Lower leg skin (tissue), 4 donors: ENCODE measurements around the gene USP17L27. TPM values are rescaled to one million over a fixed set of nuclear protein-coding genes. Genes with fewer than 3 reads are reported as not detected.
"Not testable (repeated sequence)": the region's sequence is repeated elsewhere in the genome, so short reads cannot be mapped to it uniquely, and the experiment has no call there.

Source experiments
- DNase-seq, 2 donors: peaks; one replicate each; pipeline ENCODE4 v3.0.0-alpha.2; 2019; ENCODE audit warnings: low spot score in 2 of 2
- H3K4me3 ChIP-seq: fragments of 200-600 bp; sonication (generic); 2 replicates; pipeline ENCODE4 v1.5.1; 2017; ENCODE audit warnings: mild to moderate bottlenecking, low read depth; ENCODE audit not compliant: poor library complexity, severe bottlenecking
- WGBS, 2 donors: methylation state at CpG; one replicate each; pipeline ENCODE4 v1.1.5; 2018; 5-methylcytosine and 5-hydroxymethylcytosine counted together
- intact Hi-C: fragments of 100-400 bp; cut with DNase I; formaldehyde crosslinking; loops from one replicate; pipeline ENCODE4 v1.15.0; 2023; ENCODE audit warnings: low total_unique reads
- total RNA-seq, 4 donors: library from RNA; depleted of rRNA; stranded (reverse); fragments of >200 nt; gene quantifications; one replicate each; pipeline ENCODE4 v1.1.0, GENCODE V29; 2016

The USP17L27 gene, protein sequence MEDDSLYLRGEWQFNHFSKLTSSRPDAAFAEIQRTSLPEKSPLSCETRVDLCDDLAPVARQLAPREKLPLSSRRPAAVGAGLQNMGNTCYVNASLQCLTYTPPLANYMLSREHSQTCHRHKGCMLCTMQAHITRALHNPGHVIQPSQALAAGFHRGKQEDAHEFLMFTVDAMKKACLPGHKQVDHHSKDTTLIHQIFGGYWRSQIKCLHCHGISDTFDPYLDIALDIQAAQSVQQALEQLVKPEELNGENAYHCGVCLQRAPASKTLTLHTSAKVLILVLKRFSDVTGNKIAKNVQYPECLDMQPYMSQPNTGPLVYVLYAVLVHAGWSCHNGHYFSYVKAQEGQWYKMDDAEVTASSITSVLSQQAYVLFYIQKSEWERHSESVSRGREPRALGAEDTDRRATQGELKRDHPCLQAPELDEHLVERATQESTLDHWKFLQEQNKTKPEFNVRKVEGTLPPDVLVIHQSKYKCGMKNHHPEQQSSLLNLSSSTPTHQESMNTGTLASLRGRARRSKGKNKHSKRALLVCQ
- not detected for total RNA-seq

GRCh38 chr4:9343848-9344247 lies at the start of gene USP17L27:
USP17L27 (plus strand) TSS chr4:9344148; CDS start chr4:9344148, 0 bp downstream.
- intact Hi-C loops, DNase-seq, H3K4me3 ChIP-seq: not testable (repeated sequence)
- no CpG with 5 or more reads among the region's 15 CpGs for WGBS, 2 donors

- DNase-seq, H3K4me3 ChIP-seq, intact Hi-C loops: not testable (repeated sequence)
- WGBS, 2 donors, result 74 to 86% methylated on average over 5 to 7 of the region's 13 CpGs
These were observed 19.8 kb upstream of the USP17L27 start for GRCh38 chr4:9324191-9324590.

GRCh38 chr4:9324865-9325264 lies 19.1 kb upstream of the USP17L27 start, which contains the start of gene USP17L24:
USP17L24 (plus strand) TSS chr4:9325165; CDS start chr4:9325165, 0 bp downstream.
- DNase-seq, H3K4me3 ChIP-seq, intact Hi-C loops: not testable (repeated sequence)

DNA sequence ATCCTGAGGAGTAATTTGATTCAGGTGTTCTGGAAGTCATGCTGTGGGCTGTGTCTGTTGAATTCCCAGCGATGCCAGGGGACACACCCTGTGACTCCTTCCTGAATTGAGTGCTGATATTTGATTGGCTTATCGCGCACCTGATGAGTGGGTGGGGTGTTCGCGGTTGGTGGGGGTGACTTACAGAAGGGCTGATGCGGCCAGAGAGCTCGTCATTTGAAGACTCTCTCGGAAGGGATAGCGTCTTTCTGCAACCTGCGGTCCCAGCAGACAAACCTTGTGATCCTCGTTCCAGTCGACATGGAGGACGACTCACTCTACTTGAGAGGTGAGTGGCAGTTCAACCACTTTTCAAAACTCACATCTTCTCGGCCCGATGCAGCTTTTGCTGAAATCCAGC lies 14.3 kb upstream of the USP17L27 start, which contains the start of gene USP17L25:
Gene USP17L25 (plus strand): TSS at position 301 of the 400 bp plus-strand sequence. CDS start 0 bp downstream, at position 301.
- DNase-seq, intact Hi-C loops, H3K4me3 ChIP-seq: not testable (repeated sequence)
- WGBS, 2 donors, result no CpG with 5 or more reads among the region's 15 CpGs

More at GRCh38 chr4:9324865-9325264, 19.1 kb upstream of the USP17L27 start, which contains the start of gene USP17L24:
- WGBS, 2 donors, result no CpG with 5 or more reads among the region's 15 CpGs

- DNase-seq, result not testable (repeated sequence)
These were observed 9.6 kb upstream of the USP17L27 start, which contains the start of gene USP17L26 for GRCh38 chr4:9334358-9334757. USP17L26 (plus strand) TSS chr4:9334658; CDS start chr4:9334658, 0 bp downstream.

GRCh38 chr4:9339103-9339502 lies 4.8 kb upstream of the USP17L27 start, which contains the start of gene USP17L5:
USP17L5 (plus strand) TSS chr4:9339403; CDS start chr4:9339403, 0 bp downstream.
- DNase-seq, H3K4me3 ChIP-seq, intact Hi-C loops: not testable (repeated sequence)
- no CpG with 5 or more reads among the region's 15 CpGs for WGBS, 2 donors

More at GRCh38 chr4:9334358-9334757, 9.6 kb upstream of the USP17L27 start, which contains the start of gene USP17L26:
- no CpG with 5 or more reads among the region's 15 CpGs for WGBS, 2 donors
- H3K4me3 ChIP-seq, intact Hi-C loops: not testable (repeated sequence)

DNA sequence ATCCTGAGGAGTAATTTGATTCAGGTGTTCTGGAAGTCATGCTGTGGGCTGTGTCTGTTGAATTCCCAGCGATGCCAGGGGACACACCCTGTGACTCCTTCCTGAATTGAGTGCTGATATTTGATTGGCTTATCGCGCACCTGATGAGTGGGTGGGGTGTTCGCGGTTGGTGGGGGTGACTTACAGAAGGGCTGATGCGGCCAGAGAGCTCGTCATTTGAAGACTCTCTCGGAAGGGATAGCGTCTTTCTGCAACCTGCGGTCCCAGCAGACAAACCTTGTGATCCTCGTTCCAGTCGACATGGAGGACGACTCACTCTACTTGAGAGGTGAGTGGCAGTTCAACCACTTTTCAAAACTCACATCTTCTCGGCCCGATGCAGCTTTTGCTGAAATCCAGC lies 4.6 kb downstream of the USP17L27 start, which contains the start of gene USP17L28:
Gene USP17L28 (plus strand): TSS at position 301 of the 400 bp plus-strand sequence. CDS start 0 bp downstream, at position 301.
- DNase-seq, intact Hi-C loops, H3K4me3 ChIP-seq: not testable (repeated sequence)
- WGBS, 2 donors, result no CpG with 5 or more reads among the region's 15 CpGs

DNA sequence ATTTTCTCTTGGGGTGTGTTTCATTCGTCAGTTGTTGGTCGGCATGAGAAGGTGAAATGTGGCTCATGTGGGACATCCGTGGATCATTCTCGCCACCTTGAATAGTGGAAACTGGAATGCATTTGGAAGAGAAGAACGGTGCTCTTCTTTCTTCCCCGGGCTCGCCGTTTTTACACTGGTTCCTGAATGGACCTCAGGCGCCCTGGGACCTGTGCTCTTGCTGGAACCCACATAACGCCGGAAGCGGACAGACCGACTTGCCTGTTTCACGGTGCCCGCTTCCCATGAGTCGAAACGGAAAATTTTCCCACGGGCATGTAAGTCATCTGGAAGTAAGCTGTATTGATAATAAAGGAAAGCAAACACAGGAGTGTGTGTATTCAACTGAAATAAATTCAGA lies 6.9 kb downstream of the USP17L27 start:
- no CpG with 5 or more reads among the region's 18 CpGs for WGBS, 2 donors
- intact Hi-C loops, H3K4me3 ChIP-seq, DNase-seq: not testable (repeated sequence)

- WGBS, 2 donors, result no CpG with 5 or more reads among the region's 15 CpGs
- DNase-seq, intact Hi-C loops, H3K4me3 ChIP-seq: not testable (repeated sequence)
These were observed 9.4 kb downstream of the USP17L27 start, which contains the start of gene USP17L29 for GRCh38 chr4:9353338-9353737. USP17L29 (plus strand) TSS chr4:9353638; CDS start chr4:9353638, 0 bp downstream.

DNA sequence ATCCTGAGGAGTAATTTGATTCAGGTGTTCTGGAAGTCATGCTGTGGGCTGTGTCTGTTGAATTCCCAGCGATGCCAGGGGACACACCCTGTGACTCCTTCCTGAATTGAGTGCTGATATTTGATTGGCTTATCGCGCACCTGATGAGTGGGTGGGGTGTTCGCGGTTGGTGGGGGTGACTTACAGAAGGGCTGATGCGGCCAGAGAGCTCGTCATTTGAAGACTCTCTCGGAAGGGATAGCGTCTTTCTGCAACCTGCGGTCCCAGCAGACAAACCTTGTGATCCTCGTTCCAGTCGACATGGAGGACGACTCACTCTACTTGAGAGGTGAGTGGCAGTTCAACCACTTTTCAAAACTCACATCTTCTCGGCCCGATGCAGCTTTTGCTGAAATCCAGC lies 18.9 kb downstream of the USP17L27 start, which contains the start of gene USP17L30:
Gene USP17L30 (plus strand): TSS at position 301 of the 400 bp plus-strand sequence. CDS start 0 bp downstream, at position 301.
- DNase-seq, intact Hi-C loops, H3K4me3 ChIP-seq: not testable (repeated sequence)
- WGBS, 2 donors, result no CpG with 5 or more reads among the region's 15 CpGs

DNA sequence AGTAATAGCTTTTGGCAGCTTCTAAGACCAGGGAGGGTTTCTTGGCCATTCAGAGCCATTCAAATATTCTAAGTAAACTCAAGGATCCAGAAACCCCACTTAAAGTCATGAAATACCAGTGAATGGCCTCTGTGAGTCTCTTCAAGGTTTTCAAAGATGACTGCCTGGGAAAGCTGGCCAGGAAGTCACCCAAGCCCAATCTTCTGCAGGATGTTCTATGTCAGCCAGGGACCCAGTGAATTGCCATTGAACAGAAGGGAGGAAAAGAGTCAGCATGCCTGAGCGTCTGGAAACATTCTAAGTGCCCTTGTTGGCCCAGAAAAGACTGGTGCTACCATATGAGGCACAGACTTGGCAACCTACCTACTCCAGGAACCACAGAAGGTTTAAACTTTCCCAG lies 35.9 kb downstream of the USP17L27 start:
- WGBS, 2 donors, result 0 to 44% methylated on average over 1 of the region's 1 CpG
- intact Hi-C loops, H3K4me3 ChIP-seq, DNase-seq: not testable (repeated sequence)

DNA sequence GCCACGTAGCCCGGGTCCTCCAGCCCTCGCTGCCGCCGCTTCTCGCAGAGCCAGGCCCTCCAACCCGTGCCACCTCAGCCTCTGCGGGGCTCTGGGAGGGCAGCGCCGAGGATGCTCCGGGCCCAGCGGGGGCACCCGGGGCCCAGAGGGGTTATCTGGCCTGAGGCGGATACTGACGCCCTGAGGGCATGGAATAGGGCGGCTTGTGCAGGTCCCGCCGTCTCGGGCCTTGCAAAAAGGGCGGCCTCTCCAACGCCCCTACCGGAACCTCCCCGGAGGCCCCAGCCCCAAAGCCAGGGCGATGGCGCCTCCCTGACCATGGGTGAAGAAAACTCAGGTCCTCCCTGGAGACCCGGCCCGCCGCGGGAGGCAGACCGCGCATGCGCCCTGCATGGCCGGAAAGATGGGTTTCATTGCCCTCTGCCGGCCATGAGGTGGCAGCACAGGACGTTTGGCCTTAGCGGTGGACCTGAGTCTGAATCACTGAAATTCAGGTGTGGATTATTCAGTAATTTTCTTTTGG lies 37.1 kb downstream of the USP17L27 start:
- WGBS, 2 donors, result 10 to 38% methylated on average over 6 to 18 of the region's 36 CpGs
- H3K4me3 ChIP-seq, intact Hi-C loops, DNase-seq: not testable (repeated sequence)
